HL-60 (cell line): ENCODE measurements around the gene SCLT1.
A peak's percentile ranks its signal among the peaks of the same experiment; 100 is the strongest.

ENCODE experiments used
- DNase-seq, 2 experiments: peaks; one replicate each; pipeline ENCODE4 v3.0.0-alpha.2; 2010 to 2020; ENCODE audit warnings: low read depth in 1 of 2, low spot score in 1 of 2
- H3K27ac ChIP-seq: fragments of 250-450 bp; sonication (Bioruptor Pico); replicated peaks from 2 replicates; pipeline ENCODE4 v1.5.1; 2020; ENCODE audit warnings: mild to moderate bottlenecking, moderate library complexity
- H3K27me3 ChIP-seq: fragments of 250-450 bp; sonication (Bioruptor Pico); 2 replicates; pipeline ENCODE4 v1.5.1; 2021; ENCODE audit warnings: mild to moderate bottlenecking, moderate library complexity; ENCODE audit not compliant: insufficient read depth, poor library complexity, severe bottlenecking
- H3K4me3 ChIP-seq: replicated peaks from 2 replicates; pipeline ENCODE4 v1.5.1; 2011; ENCODE audit warnings: mild to moderate bottlenecking, control low read depth, low read length; ENCODE audit not compliant: insufficient read depth
- CTCF ChIP-seq: IDR thresholded peaks from one replicate; pipeline ENCODE4 v1.5.1; 2011; ENCODE audit warnings: low read length, control low read depth, inconsistent platforms; ENCODE audit not compliant: insufficient read depth
- GABPA ChIP-seq: IDR thresholded peaks from 2 replicates; pipeline ENCODE4 v1.6.1; 2012; ENCODE audit warnings: low read depth
- POLR2AphosphoS5 ChIP-seq: IDR thresholded peaks from 2 replicates; pipeline ENCODE4 v1.6.1; 2012; ENCODE audit warnings: low read depth
- SPI1 ChIP-seq: IDR thresholded peaks from 2 replicates; pipeline ENCODE4 v1.6.1; 2012; ENCODE audit warnings: low read depth, mild to moderate bottlenecking, borderline replicate concordance
- TF ChIP-seq, protein P1 (sequence below): IDR thresholded peaks from 2 replicates; pipeline ENCODE4 v1.6.1; 2012; ENCODE audit warnings: low read depth; ENCODE audit not compliant: insufficient replicate concordance

Gene SCLT1

DNA sequence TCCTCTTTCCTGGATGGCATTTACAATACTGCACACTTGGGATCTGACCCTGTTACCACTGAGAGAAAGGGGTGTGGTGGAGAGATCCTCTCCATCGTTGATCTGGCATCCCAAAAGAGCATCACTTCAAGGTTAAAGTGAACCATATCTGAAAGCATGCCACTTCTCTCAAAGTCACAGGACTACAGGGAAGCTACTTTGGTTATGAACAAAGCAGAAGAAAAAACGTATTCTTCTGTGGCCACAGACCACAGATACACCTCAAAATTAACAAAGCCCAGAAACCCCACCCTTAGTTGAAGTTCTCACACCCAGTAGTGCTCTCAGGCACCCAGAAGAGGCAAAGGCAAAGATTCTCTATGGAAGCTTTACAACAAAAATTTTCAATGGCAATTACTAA, 175.6 kb downstream of the SCLT1 start:
- DNase-seq: peak in 1 of 2 experiments; percentile 57

DNA sequence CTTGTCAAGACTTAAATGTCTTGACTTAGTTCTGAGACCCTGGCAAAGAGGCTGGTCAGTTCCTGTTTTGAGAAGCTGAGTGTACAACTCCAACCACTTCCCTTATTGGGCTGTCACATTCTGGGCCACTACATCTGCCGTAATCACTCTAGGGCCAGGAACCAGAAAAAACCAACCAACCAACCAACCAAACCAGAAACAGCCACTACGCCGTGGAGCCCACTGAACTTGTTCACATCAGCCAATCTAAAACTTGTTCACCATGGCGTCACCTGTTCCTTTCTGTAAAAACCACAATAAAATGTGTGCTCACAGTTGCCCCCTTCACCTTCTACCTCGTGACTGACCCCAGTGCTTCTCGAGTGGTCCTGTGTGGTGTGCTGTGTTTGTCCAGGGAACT, 176.5 kb downstream of the SCLT1 start:
- peak; percentile 100 for TF ChIP-seq SPI1
- no peak for TF ChIP-seq GABPA
- Histone ChIP-seq H3K27me3 (no peaks in the 10 kb centered on the region), H3K4me3 (no peak overlapping the region), H3K27ac (peak overlapping the region; percentile 62)
- peak; percentile 16 to 90 for DNase-seq

More for the DNA sequence above, 175.6 kb downstream of the SCLT1 start:
- TF ChIP-seq POLR2AphosphoS5 (no peak), GABPA (no peak), SPI1 (no peak; the same call in 1 of the 2 replicates), CTCF (no peak)
- TF ChIP-seq, protein P1, sequence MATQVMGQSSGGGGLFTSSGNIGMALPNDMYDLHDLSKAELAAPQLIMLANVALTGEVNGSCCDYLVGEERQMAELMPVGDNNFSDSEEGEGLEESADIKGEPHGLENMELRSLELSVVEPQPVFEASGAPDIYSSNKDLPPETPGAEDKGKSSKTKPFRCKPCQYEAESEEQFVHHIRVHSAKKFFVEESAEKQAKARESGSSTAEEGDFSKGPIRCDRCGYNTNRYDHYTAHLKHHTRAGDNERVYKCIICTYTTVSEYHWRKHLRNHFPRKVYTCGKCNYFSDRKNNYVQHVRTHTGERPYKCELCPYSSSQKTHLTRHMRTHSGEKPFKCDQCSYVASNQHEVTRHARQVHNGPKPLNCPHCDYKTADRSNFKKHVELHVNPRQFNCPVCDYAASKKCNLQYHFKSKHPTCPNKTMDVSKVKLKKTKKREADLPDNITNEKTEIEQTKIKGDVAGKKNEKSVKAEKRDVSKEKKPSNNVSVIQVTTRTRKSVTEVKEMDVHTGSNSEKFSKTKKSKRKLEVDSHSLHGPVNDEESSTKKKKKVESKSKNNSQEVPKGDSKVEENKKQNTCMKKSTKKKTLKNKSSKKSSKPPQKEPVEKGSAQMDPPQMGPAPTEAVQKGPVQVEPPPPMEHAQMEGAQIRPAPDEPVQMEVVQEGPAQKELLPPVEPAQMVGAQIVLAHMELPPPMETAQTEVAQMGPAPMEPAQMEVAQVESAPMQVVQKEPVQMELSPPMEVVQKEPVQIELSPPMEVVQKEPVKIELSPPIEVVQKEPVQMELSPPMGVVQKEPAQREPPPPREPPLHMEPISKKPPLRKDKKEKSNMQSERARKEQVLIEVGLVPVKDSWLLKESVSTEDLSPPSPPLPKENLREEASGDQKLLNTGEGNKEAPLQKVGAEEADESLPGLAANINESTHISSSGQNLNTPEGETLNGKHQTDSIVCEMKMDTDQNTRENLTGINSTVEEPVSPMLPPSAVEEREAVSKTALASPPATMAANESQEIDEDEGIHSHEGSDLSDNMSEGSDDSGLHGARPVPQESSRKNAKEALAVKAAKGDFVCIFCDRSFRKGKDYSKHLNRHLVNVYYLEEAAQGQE: no peak
- H3K27ac ChIP-seq: no peak overlapping the region
- H3K27me3 ChIP-seq: no peaks in the 10 kb centered on the region
- H3K4me3 ChIP-seq: no peak overlapping the region

GRCh38 chr4:128915544-128915943, 177.8 kb downstream of the SCLT1 start:
- DNase-seq: no peak
- Histone ChIP-seq H3K27me3 (no peaks in the 10 kb centered on the region), H3K4me3 (no peak overlapping the region), H3K27ac (no peak overlapping the region)
- TF ChIP-seq CTCF (no peak), GABPA (no peak), POLR2AphosphoS5 (no peak)

GRCh38 chr4:128913228-128913627, 180.1 kb downstream of the SCLT1 start:
- H3K27ac ChIP-seq: peak overlapping the region; percentile 40
- no peak overlapping the region for H3K4me3 ChIP-seq
- no peaks in the 10 kb centered on the region for H3K27me3 ChIP-seq
- TF ChIP-seq POLR2AphosphoS5 (no peak), SPI1 (peak; percentile 47; the same call in 1 of the 2 replicates)
- peak in 1 of 2 experiments; percentile 42 for DNase-seq

GRCh38 chr4:128908735-128909134, 184.6 kb downstream of the SCLT1 start:
- no peak overlapping the region for H3K4me3 ChIP-seq
- no peaks in the 10 kb centered on the region for H3K27me3 ChIP-seq
- DNase-seq: peak in 1 of 2 experiments; percentile 8
- TF ChIP-seq POLR2AphosphoS5 (no peak), SPI1 (no peak), GABPA (no peak), CTCF (no peak)
- TF ChIP-seq, protein P1: no peak
- no peak overlapping the region; the same call in 1 of the 2 replicates for H3K27ac ChIP-seq
